Kidney glomerular epithelial cell (primary cell): Measurements from ENCODE around the gene FRY.

Experiments used
- DNase-seq: peaks from one replicate; lab custom pipeline; 2025; lab: John Stamatoyannopoulos, UW

FRY gene

DNA sequence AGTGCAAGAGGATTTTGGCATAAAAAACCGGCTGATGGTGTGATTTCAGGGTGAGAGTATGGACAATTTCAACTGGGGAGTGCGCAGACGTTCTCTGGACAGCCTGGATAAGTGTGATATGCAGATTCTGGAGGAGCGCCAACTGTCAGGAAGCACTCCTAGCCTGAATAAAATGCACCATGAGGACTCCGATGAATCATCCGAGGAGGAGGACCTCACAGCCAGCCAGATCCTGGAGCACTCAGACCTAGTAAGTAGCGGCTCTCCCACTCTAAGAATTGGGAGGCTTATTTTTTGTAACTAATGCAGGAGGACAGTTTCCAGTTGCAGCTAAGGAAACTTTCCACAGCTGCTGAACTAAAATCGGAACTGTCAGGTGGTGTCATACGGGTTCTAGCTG lies 230.0 kb downstream of the FRY start:
- peak; percentile 27 for DNase-seq

DNA sequence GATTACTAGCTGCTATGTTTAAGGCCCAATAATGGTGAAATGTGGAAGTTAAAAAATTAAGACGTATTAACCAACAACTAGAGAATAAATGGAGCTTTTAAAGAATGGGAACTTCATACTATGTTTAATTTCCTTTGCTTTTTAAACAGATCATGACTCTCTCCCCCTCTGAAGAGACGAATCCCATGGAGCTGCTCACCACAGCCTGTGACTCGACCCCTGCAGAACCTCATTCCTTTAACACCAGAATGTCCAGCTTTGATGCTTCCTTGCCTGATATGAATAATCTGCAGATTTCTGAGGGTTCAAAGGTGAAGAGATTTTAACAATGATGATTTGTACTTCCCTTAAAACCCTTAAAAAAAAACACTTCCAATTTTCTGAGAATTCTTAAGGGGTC lies 230.6 kb downstream of the FRY start:
- no peak for DNase-seq

- DNase-seq: no peak
Measured at GRCh38 chr13:32262619-32263018, 231.0 kb downstream of the FRY start.

DNA sequence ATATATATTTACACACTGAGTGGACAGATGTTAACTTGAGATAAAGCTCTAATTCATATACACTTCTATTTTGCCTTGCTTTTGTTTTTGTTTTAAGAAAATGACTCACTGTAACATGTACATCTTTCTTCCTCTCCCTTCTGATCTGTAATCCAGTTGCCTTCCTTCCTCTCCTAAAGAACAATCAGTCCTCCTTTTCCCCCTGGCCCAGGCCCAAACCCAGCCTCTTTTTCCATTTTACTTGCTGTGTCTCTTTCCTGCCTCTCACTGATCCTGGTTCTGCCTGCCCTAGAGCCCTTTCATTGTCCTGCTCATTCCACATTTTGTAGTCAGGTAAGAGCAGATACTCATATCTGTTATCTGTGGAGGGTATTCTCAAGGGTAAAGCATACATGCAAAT lies 232.8 kb downstream of the FRY start:
- no peak for DNase-seq

GRCh38 chr13:32265726-32266125 lies 234.2 kb downstream of the FRY start:
- DNase-seq: no peak

GRCh38 chr13:32266130-32266529 lies 234.6 kb downstream of the FRY start:
- DNase-seq: no peak

DNA sequence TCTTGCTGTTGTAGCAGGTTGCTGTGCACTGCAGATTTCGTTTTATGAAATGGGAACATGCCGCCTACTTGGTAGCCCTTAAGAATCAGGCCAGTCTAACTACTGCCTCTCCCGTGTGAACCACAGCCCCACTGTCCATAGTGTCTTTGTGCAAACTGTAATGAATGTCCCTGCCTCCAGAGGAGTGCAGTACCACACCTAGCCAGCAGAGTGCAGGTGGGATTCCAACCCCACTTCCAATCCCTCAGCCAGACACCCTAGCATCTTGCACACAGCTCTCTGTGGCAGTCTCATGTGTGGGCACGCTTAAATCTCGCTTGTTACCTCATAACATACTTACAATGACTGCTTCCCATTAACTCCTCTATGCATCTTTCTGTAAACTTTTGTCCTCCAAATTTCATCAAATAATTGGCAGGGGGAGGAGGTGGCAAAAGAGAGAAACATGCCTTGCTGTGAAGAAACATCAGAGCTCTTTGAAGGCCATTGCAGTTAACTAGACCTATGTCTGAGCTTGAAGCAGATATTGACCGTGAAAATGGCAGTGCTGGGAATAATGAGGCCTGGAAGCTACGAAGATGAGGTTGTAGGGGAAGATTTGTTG lies 236.4 kb downstream of the FRY start:
- DNase-seq: no peak

GRCh38 chr13:32272021-32272683 lies 240.6 kb downstream of the FRY start:
- no peak for DNase-seq

- DNase-seq: no peak
Measured at GRCh38 chr13:32277839-32278238, 246.3 kb downstream of the FRY start.

GRCh38 chr13:32278426-32278825 lies 246.9 kb downstream of the FRY start:
- DNase-seq: peak; percentile 17

DNA sequence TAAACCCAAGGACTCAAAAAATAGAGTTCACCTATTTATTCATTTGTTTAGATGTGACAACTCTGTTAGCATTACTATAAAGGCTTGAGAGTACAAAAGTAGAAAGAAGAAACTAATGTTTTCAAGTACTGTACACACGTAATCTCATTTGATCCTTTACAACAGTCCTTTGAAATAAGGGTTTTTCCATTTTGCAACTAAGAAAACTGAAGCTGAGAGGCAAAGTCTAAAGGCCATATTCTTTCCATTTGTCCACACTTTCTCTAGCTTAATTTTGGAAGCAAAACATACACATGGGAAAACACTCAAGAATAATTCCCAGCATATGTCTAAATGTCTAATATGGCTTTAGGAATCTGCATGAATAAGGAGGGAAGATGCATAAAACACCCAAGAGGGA lies 249.5 kb downstream of the FRY start:
- no peak for DNase-seq

- no peak for DNase-seq
Measured at GRCh38 chr13:32282096-32282711, 250.6 kb downstream of the FRY start.

GRCh38 chr13:32284927-32285632 lies 253.5 kb downstream of the FRY start:
- DNase-seq: peak; percentile 86

DNA sequence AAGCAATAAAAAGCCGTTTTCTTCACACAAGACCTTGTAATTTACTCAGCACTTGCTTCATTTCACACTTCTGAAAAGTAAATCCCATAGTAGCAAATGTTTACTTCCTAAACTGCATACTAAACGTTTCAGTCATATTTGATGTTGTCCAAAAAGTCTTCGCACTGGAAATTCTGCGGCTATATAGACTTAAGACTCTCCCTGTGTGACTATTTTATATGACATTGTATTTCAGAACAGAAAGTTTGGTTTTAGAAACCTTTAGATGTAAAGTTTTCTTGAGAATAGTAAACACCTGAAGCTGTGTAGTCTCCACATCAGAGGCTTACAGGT lies 254.0 kb downstream of the FRY start:
- DNase-seq: no peak

- no peak for DNase-seq
Measured at GRCh38 chr13:32297206-32297605, 265.6 kb downstream of the FRY start.

GRCh38 chr13:32298695-32299094 lies 267.1 kb downstream of the FRY start:
- DNase-seq: no peak

DNA sequence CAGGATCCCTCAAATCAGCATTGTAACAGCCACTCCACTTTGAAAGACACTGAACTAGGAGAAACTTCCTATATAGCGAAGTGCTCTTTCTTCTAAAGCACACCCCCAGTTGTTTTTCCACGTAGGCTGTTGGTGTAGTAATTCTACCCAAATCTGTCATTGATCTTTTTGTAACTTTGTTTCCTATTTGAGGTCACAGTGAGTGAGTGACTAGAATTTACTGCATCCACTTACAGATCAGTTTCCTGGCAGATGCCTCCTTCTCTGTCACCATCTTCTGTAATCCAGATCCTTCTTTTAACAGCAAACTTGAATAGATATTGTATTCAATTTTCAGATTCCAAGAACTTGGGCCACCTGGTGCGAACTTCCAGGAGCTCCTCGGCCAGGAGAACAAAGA lies 268.3 kb downstream of the FRY start:
- no peak for DNase-seq

DNA sequence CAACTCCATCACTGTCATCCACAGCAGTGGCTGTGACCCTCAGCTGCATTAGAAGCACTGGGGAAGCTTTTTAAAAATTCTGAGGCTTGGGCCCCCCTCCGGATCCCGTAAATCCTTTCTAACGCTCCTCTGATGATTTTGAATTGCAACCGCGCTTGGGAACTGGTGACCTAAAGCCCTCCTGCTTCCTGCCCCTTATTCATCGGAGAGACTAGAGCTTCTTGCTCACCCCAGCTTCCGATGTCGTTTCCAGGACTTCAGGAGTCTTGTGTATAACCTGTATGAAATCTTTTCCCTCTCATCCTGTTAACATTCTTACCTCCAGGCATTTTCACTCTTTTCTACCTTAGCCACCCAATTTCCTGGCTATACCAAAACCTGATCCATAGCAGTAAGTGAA lies 268.8 kb downstream of the FRY start:
- no peak for DNase-seq

DNA sequence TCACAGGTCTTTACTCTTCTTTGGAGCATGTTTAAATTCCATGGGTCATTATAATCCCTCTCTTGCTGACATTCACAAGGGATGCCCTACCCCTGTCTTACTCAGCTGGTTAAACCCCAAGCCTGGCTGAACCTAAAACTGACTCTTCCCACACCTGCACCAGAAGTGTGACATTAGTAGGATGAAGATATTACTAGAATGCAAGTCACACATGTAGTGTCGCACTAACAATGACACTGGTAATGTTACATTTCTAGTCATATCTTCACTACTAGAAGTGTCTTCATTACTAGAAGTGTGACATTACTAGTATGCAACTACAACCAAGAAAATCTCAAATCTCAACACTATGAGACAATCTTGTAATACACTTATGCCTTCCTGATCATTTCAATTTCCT lies 269.3 kb downstream of the FRY start:
- DNase-seq: no peak

DNA sequence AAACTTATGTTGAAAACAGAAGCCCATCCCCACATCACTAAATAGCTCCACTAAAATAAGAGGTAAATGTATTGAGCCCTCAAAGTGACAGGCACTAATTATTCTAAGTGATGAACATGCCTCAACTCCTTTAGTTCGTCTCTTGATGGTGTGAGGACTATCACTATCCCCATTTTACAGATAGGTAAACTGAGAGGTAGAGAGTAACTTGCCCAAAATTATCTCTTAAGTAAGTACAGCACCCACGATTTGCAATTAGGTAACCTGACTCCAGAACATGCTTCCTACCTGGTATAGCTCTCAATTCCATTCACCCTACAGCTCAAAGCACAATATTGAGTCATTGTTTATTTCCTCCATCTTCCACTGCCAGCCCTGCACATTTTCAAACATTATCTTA lies 270.9 kb downstream of the FRY start:
- no peak for DNase-seq

DNA sequence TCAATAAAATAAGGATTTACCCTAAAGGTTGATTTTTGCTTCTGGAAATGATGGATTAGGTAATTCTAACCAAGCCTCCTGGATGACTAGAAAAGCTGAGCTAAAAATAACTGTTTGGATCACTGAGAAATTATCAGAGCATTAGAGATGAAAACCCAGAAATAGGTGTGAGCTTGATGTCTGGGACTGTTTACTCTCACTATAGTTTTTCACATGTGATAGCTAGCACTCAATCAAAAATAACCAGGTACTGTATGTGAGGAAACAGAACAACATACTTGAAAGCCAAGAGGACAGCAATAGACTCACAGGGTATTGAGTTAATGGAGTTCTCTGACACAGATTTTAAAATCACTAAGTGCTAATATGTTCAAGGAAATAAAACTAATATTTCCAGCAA lies 274.1 kb downstream of the FRY start:
- DNase-seq: no peak

DNA sequence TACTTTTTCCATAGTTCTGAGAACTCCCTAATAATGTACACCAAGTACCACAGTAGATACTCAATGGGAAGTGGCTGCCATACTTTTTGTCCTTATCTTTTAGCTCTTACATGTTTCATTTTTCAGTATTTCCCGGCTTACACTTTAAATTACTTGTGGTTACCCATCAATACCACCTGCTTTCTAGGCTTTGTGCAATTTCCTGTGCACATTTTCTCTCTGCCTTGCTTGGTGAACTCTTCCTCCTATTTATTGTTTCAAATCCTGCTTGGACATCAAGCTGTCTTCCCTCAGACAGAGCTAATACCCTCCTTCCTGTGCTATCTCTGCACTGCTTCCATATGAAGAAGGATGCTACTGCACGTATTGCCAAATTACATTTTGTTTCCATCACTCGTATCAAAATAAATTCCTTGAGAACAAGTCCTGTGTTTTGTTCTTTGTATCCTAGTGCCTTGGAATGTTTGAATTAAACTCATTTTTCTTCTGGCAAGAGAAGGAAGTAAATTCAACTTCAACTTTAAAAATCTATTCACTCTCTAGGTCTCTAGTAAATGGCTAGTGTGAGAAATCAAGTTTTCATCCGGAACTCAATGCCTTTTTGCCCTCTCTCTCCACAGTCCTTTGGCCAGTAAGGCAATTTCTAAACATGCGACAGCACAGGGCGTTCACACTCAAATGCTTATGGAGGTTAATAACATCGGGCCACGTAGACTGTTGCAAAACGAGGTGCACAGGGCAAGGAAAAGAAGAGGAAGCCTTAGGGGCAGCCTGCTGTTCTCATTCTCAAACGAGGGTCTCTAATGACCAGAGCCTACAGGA lies 277.9 kb downstream of the FRY start:
- DNase-seq: no peak
